Activated CD4-positive, CD25-positive, alpha-beta regulatory T cell treated with anti-CD3 and anti-CD28 coated beads, Interleukin-2, amount 50 U/mL, for 24 hours (primary cell): ENCODE measurements around the gene PIEZO2.

Experiments used
- ATAC-seq, 2 donors: fragments of 150-1000 bp; cut with Tn5 transposase; one replicate each; pipeline ENCODE4 v1.10.0; 2021; ENCODE audit warnings: mild to moderate bottlenecking in 1 of 2, moderate library complexity in 1 of 2

The PIEZO2 gene

DNA sequence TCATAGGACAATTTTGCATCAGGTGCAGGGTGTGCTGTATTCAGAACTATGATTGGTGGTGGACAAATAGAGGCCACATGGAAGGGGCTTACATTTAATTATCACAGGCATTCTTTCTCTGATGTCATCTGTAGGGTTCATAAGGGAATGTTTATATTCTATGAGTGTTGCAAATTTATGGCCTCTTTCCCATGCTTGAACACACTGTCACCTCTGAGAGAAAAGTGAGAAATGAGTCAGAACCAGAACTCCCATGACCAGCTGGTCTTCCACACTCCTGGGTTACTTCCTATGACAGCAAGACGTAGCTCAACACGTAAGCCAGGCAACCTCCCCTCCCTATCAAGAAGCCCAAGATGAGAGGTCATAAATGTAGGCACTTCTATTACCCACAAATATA is 310.8 kb downstream of the PIEZO2 start:
- no peak for ATAC-seq

DNA sequence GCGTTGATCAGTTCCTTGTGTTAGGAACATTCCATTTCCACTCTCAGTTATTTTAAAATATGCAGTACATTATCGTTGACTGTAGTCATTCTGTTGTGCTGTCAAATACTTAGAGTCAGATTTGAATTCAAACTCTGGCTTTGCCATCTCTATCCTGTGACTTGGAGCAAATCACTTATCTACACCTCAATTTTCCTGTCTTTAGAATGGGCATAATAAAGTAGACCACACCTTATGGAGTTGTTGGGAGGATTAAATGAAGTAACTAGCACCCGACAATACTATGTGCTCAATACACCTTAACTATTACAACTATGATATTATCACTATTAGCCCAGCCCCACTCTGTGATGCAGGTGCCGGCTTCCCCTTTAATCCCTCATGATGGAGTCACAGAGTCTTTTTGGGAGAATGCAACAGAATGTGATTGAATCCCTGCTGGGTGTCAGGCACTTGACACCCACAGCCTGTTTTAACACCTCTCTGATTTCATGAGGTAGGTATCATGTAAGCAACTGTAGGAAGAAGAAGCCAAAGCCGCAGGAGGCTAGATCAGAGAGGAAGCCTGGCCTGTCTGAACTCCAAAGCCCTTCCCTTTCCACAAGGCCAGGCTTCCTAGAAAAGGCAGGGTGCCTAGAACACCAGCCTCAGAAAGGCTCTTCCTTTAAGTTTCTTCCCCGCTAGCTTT is 315.1 kb downstream of the PIEZO2 start:
- no peak for ATAC-seq

GRCh38 chr18:10833656-10834055 is 315.7 kb downstream of the PIEZO2 start:
- no peak for ATAC-seq

- ATAC-seq, result no peak
These were observed 323.0 kb downstream of the PIEZO2 start for GRCh38 chr18:10826400-10826799.

DNA sequence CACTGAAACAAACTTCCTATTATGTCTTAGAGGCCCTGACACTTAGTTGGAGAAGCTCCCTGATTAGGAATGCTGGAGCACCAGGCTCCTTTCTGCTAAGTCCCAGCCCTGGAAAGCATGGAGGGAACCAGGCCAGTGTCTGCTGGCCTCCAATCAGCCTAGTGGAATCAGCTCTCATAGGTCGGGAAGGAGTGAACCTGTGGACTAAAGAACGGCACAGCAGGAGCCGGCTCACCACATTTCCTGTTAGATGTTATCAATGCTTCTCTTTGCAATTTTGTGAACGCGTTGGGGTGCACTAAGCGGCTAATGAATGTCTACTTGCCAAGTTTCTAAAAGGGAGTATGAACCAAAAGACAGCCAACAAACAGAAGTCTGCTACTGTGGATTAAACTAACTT is 326.9 kb downstream of the PIEZO2 start:
- ATAC-seq, result no peak

GRCh38 chr18:10820681-10821080 is 328.7 kb downstream of the PIEZO2 start:
- ATAC-seq, result no peak

DNA sequence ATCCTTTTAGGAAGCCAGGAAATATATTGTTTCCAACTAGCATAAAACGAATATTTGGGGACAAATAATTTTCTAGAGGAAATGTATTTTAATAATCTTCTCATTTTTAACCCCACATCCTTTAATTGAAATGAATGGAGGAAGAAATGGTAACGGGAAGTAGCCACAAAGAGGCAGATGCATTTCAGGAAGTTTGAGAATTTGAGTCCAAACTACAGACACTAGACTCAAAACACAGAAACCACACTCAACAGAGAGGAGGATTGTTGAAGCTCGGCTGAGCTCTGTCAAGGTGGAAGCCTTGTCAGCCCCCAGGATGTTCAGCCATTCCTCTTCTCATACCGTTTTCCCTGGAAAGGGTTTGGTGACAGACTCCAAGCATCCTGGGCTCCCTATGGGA is 335.0 kb downstream of the PIEZO2 start:
- no peak for ATAC-seq

DNA sequence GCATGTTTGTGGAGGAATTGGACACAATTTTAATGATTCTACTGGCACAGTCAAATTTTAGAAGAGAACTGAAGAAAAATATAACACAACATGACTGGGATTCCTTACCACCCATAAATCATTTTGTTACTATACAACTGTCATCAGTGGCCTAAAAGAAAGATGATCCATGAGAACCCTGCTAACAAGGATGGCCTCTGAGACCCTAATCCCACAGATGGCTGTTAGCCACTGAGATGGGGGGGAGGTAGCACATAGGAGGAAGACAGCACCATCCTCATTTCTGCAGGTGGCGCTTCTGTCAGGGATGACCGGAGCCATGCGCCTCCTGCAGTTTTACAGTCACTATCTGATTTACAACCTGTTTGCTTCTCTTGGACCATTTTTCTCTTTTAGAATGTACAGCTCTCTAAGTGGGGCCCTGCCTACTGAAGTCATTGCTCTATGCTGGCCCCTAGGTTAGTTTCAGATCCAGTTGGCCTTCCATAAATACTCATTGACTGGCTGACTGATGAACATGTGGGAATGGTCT is 343.7 kb downstream of the PIEZO2 start:
- ATAC-seq, result no peak

- ATAC-seq, result no peak
These were observed 345.2 kb downstream of the PIEZO2 start for GRCh38 chr18:10804126-10804525.

- no peak for ATAC-seq
These were observed 350.4 kb downstream of the PIEZO2 start for GRCh38 chr18:10798727-10799550.

GRCh38 chr18:10797896-10798295 is 351.5 kb downstream of the PIEZO2 start:
- no peak for ATAC-seq

GRCh38 chr18:10794771-10795170 is 354.6 kb downstream of the PIEZO2 start:
- ATAC-seq, result no peak

DNA sequence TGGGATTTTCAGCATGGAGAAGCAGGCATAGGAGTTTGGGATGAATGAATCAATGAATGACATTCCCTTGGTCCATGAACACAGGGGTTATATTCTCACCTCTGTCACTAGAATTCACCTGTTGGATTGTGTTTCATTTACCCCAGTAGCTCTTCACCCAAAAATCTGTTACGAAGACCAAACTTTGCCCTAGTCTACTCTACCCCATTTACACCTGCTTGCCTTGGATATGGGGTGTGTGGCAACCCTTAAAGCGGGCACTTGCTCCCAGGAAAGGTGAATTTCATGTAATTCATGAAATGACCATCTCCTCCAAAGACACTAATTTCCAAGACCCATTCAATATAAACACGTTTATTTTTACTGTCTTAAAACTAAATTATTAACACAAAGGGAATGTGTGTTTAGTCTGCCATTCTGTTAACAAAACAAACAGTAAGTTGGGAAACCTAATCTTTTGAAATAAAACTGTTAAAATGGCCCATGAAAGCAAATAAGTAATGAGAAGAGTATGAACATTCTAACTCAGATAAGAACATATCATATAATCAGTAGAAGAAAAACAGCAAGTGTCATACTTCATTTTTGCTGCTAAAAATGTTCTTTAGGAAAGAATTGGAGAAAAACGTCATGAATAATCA is 355.5 kb downstream of the PIEZO2 start:
- ATAC-seq, result no peak

DNA sequence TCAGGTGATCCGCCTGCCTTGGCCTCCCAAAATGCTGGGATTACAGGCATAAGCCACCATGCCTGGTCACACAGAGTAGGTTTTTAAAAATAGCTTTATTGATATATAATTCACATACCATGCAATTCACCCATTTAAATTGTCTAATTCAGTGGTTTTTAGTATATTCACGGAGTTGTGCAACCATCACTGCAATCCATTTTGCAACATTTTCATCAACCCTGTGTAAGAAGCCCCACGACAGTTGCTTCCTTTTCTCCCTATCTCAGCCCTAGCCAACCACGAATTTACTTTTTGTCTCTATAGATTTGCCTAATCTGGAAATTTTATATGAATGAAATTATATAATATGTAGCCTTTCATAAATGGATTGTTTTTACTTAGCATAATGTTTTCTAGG is 357.2 kb downstream of the PIEZO2 start:
- ATAC-seq, result no peak

DNA sequence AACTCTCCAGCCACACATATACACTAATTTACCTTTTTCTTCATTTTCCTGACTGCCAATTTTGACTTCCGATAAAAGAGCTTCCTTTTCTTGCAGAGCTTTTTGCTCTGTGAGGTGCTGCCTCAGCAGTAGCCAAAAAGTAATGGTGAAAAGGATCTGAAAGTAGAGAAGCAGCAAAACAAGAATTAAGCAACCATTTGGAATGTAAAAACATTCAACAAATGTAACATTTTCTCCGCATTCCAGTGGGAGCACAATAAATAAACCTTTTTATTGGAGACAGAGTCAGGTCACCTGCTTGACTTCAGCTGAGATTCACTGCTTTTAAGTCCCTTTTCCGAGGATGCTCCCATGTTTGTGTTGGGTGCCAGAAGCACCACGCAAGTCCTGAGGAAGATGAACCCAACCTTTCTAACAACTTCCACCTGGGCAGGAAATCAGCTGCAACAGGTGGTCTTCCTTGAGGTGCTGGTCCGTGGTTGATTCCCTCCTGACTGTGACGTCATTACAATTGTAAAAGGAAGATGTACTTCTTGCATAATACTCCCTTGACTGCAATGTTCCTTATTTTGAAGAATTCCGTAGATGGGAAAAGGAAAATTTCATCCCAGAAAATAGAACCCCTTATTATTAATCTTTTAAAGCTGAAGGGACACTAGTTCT is 358.1 kb downstream of the PIEZO2 start:
- no peak for ATAC-seq

DNA sequence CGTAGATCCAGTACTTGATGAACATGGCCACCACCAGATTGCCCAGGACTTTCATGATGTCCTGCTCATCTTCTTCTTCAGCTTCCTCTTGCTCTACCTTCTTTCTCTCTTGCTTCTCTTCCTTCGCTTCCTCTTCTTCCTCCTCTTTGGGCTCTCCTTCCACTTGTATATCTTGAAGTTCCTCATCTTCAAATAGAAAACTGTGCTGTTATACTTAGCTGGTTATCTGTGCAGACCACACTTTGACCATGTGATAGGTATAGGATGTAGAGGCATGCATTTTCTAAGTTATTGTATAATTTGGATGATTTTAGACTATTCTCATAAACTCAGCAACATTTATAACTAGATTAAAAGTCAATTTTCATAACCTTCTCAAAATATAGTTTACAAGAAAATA is 360.2 kb downstream of the PIEZO2 start:
- ATAC-seq, result no peak

DNA sequence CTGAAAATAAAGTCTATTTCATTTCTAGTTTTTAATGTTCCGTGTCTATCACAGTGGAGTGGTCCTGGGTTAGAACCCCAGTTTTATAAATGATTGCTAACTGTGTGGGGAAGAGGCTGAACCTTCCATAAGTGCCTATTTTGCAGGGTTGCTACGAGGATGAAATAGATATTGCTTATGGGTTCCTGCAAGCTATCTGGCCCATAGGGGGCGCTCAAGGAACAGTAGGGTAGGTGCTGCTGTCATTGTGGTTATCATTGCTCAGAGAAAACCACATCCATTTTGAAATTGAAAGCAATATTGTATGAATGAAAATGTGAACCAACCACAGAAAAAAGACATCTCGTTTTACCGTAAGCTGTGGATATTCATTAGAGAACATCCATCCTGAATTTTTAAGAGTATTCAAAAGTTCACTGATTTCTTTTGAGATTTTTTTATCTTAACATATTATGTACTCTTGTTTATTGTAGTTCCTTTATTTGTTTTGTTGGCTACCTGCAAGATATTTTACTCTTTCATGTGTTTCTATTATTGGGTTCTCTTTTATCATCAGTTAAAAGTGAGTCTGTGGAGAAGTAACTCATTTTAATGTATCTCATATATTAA is 362.0 kb downstream of the PIEZO2 start:
- ATAC-seq, result peak; percentile 77 to 87

- no peak for ATAC-seq
These were observed 363.6 kb downstream of the PIEZO2 start for GRCh38 chr18:10785798-10786197.

DNA sequence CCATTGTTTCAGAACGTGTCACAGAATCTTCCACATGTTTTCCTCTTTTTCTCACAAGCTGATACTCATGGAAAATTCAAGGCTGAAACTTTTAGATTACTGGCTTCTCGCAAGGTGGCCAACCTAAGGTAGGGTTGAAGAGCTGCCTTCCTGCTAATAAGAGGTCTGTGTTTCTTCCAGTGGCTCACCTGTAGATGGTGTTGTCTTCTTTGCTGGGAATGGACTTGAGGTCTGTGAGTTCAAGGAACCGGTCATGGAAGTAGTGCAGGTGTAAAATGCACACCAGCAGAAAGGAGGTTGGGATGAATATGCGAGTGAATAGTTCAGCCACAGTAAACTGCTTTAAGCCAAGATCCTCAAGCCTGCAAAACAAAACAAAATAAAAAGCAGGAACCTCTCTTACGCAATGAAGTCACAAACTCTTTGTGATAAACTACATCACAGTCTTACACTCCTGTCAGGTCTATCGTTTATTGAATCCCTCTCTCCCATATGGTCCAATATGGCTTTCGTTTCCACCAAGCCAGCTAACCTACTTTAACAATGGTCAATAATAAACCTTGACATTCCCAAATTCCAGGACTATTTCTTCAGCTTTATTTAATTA is 364.7 kb downstream of the PIEZO2 start:
- no peak for ATAC-seq

DNA sequence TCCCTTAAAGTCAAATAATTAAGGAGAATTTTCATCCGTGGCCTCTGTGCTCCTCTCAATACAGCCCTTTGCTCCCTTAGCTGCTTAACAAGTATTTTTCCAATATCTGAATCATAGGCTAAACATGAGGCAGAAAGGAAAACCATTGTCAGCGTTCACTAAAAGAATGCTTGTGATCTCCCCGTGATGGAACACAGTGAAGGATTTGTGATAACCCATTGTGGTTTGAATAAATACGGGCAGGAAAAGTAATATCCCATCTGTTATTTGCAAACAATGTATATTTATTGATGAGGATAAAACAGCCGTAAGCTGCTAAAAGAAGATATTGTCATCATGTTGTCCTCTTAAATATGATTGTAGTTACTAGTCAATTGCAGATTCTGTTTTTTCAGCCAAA is 365.4 kb downstream of the PIEZO2 start:
- ATAC-seq, result no peak

DNA sequence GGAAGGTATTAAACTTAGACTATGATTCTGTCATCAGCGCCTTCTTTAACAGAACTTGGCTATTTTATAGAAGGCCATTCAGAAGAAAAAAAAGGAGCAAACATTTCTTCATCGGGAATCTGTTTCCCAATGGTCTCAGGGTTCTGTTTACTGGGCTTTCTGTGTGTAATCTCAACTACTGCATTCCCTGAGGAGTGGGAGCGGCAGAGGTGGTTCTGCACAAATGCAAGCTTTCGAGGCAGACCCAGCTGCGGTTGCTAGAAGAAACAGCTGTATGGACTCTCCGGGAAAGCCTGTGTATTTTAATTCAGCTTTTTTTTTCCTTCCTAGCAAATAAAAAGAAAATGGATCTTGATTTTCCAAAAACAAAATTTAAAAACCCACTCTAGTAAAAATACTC is 372.9 kb downstream of the PIEZO2 start:
- ATAC-seq, result no peak

DNA sequence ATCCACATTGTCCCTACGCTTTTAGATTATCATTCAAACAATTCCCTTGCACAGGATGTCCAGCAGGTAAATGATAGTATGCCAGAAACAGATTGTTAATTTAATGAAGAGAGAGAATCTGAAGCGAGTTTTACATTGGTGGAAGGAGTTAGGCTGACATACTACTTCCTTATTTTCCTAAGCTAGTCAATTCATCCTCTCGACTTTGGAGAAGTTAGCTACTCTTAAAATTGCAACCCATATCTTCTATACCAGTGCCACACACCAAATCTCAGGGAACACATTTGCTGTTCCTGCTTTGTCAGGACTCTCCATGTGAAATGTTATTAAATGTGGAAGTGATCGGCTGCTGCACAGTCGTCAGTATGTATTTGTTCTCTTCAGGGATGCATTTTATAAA is 374.3 kb downstream of the PIEZO2 start:
- ATAC-seq, result no peak
